NCI-H1694 (cell line): ENCODE data around the gene NR2E1.

Source experiments
- DNase-seq: peaks from one replicate; lab custom pipeline; 2025; lab: John Stamatoyannopoulos, UW

The NR2E1 gene

GRCh38 chr6:108156180-108156937 is 9.5 kb upstream of the NR2E1 start:
- DNase-seq, result no peak

- DNase-seq, result no peak
Measured at GRCh38 chr6:108156938-108157233, 8.9 kb upstream of the NR2E1 start.

GRCh38 chr6:108157234-108157980 is 8.4 kb upstream of the NR2E1 start:
- no peak for DNase-seq

GRCh38 chr6:108157981-108158525 is 7.8 kb upstream of the NR2E1 start:
- DNase-seq, result no peak

- no peak for DNase-seq
Measured at GRCh38 chr6:108159981-108160380, 5.8 kb upstream of the NR2E1 start.

GRCh38 chr6:108161724-108162282 is 4.0 kb upstream of the NR2E1 start:
- DNase-seq, result no peak

- no peak for DNase-seq
Measured at GRCh38 chr6:108163267-108163643, 2.6 kb upstream of the NR2E1 start.

GRCh38 chr6:108163644-108164542 is 1.9 kb upstream of the NR2E1 start:
- no peak for DNase-seq

GRCh38 chr6:108164543-108164814 is 1.3 kb upstream of the NR2E1 start:
- no peak for DNase-seq

- no peak for DNase-seq
Measured at GRCh38 chr6:108164815-108165706, 761 bp upstream of the NR2E1 start.

- DNase-seq, result no peak
Measured at GRCh38 chr6:108166664-108167448, 1.0 kb downstream of the NR2E1 start.

GRCh38 chr6:108167449-108168089 is 1.7 kb downstream of the NR2E1 start:
- no peak for DNase-seq

- DNase-seq, result no peak
Measured at GRCh38 chr6:108168090-108168463, 2.3 kb downstream of the NR2E1 start.

GRCh38 chr6:108168501-108169463 is 3.0 kb downstream of the NR2E1 start:
- no peak for DNase-seq

- no peak for DNase-seq
Measured at GRCh38 chr6:108169464-108170331, 3.9 kb downstream of the NR2E1 start.

GRCh38 chr6:108170332-108171290 is 4.8 kb downstream of the NR2E1 start:
- DNase-seq, result no peak
